HepG2 (cell line): ENCODE measurements around the gene MPO. TPM values are rescaled to one million over a fixed set of nuclear protein-coding genes. Genes with fewer than 3 reads are reported as not detected.

Experiments
- ATAC-seq: fragments of 200-7000 bp; cut with Tn5 transposase; 3 replicates; pipeline ENCODE4 v1.9.1; 2020; ENCODE audit warnings: mild to moderate bottlenecking, moderate library complexity
- BruUV-seq: library from RNA; stranded (reverse); fragments of 400-500 nt; replicated peaks from 2 replicates; lab custom pipeline; 2021; lab: Mats Ljungman, UMichigan
- CTCF ChIA-PET: fragments of 300-600 bp; formaldehyde crosslinking; extraction: SDS; loops from one replicate; lab custom pipeline; 2021; ENCODE audit warnings: low total read pairs, inconsistent platforms, low intra/inter-chr PET ratio; lab: Yijun Ruan, JAX
- POLR2A ChIA-PET: fragments of 350-600 bp; sonication (Branson Sonifier 250); formaldehyde crosslinking; loops from one replicate; lab custom pipeline; 2020; ENCODE audit warnings: antibody characterized with exemption, inconsistent platforms; lab: Yijun Ruan, JAX
- DNase-seq: peaks from one replicate; pipeline ENCODE4 v3.0.0-alpha.2; 2015; ENCODE audit warnings: low spot score
- FAIRE-seq: peaks from 3 replicates; lab custom pipeline; 2011; peaks lifted over from hg19 to GRCh38; lab: Jason Lieb, UNC
- H2AFZ ChIP-seq: one replicate; pipeline ENCODE4 v1.6.1; 2011; ENCODE audit warnings: low read length, inconsistent platforms
- H3K27ac ChIP-seq: fragments of 300-600 bp; 3 replicates; pipeline ENCODE4 v1.8.0; 2011; ENCODE audit warnings: mixed run types, mild to moderate bottlenecking, mixed read lengths, low read length, inconsistent platforms; ENCODE audit not compliant: insufficient read depth; ENCODE audit errors: extremely low read length
- H3K27me3 ChIP-seq, 2 experiments: fragments of 200-600 bp in 1 of 2; 2 replicates in 1 of 2; 3 replicates in 1 of 2; pipeline versions ENCODE4 v1.6.0 to v1.8.0; 2011; ENCODE audit warnings: low read length in 2 of 2, mild to moderate bottlenecking in 2 of 2, moderate library complexity in 2 of 2, inconsistent platforms in 1 of 2; ENCODE audit not compliant: insufficient read depth in 2 of 2, control insufficient read depth in 1 of 2
- H3K36me3 ChIP-seq, 2 experiments: fragments of 200-600 bp in 1 of 2; replicated peaks in 1 of 2; 2 replicates in 1 of 2; 3 replicates in 1 of 2; pipeline versions ENCODE4 v1.5.1 to v1.8.0; 2011; ENCODE audit warnings: low read length in 2 of 2, inconsistent platforms in 1 of 2; ENCODE audit not compliant: insufficient read depth in 2 of 2, control insufficient read depth in 1 of 2
- H3K4me1 ChIP-seq: 2 replicates; pipeline ENCODE4 v1.5.1; 2012; ENCODE audit warnings: low read length, inconsistent platforms; ENCODE audit not compliant: insufficient read depth
- H3K4me2 ChIP-seq: 2 replicates; pipeline ENCODE4 v1.6.0; 2011; ENCODE audit warnings: low read depth, low read length, inconsistent platforms
- H3K4me3 ChIP-seq, 3 experiments: fragments of 200-600 bp in 1 of 3; sonication (generic), shearing (Covaris generic) in 1 of 3; replicated peaks in 1 of 3; 2 replicates each; pipeline ENCODE4 v1.5.1; 2011 to 2016; ENCODE audit warnings: low read length in 3 of 3, inconsistent platforms in 2 of 3, low read depth in 2 of 3, mild to moderate bottlenecking in 2 of 3, control low read depth in 1 of 3, mixed read lengths in 1 of 3; ENCODE audit not compliant: insufficient read depth in 1 of 3
- H3K79me2 ChIP-seq: one replicate; pipeline ENCODE4 v1.6.1; 2011; ENCODE audit warnings: low read length, inconsistent platforms; ENCODE audit not compliant: insufficient read depth
- H3K9ac ChIP-seq: 2 replicates; pipeline ENCODE4 v1.6.0; 2011; ENCODE audit warnings: mild to moderate bottlenecking, low read depth, low read length, inconsistent platforms; ENCODE audit not compliant: insufficient read depth
- H3K9me3 ChIP-seq: 2 replicates; pipeline ENCODE4 v1.5.1; 2012; ENCODE audit warnings: mild to moderate bottlenecking, low read length
- H4K20me1 ChIP-seq: 2 replicates; pipeline ENCODE4 v1.6.0; 2011; ENCODE audit warnings: inconsistent platforms, mild to moderate bottlenecking, low read length, moderate library complexity; ENCODE audit not compliant: insufficient read depth
- CBFB ChIP-seq: sonication (generic); formaldehyde crosslinking; IDR thresholded peaks from 2 replicates; pipeline ENCODE4 v1.4.0; 2020; ENCODE audit warnings: missing genetic modification reagents
- CHCHD3 ChIP-seq: sonication (generic); formaldehyde crosslinking; IDR thresholded peaks from 2 replicates; pipeline ENCODE4 v1.8.0; 2022; ENCODE audit warnings: mild to moderate bottlenecking, missing genetic modification reagents, moderate library complexity
- HOXA5 ChIP-seq: sonication (generic); formaldehyde crosslinking; IDR thresholded peaks from 2 replicates; pipeline ENCODE4 v1.4.0; 2020; ENCODE audit warnings: missing genetic modification reagents
- JARID2 ChIP-seq: sonication (generic); formaldehyde crosslinking; IDR thresholded peaks from 2 replicates; pipeline ENCODE4 v1.8.1; 2023; ENCODE audit warnings: missing genetic modification reagents, inconsistent platforms; ENCODE audit not compliant: insufficient replicate concordance
- JUND ChIP-seq: sonication (generic); formaldehyde crosslinking; IDR thresholded peaks from 2 replicates; pipeline ENCODE4 v1.8.0; 2022; ENCODE audit warnings: mild to moderate bottlenecking, missing genetic modification reagents
- KAT2B ChIP-seq: fragments of 150-350 bp; IDR thresholded peaks from 2 replicates; pipeline ENCODE4 v1.6.1; 2014; ENCODE audit warnings: low read depth, low read length, borderline replicate concordance
- MATR3 ChIP-seq: sonication (generic); formaldehyde crosslinking; IDR thresholded peaks from 2 replicates; pipeline ENCODE4 v1.4.0; 2020; ENCODE audit warnings: missing genetic modification reagents
- NFE2 ChIP-seq: sonication (generic); formaldehyde crosslinking; IDR thresholded peaks from 2 replicates; pipeline ENCODE4 v1.4.0; 2020; ENCODE audit warnings: missing genetic modification reagents
- NFE2L2 ChIP-seq: fragments of 150-350 bp; IDR thresholded peaks from 2 replicates; pipeline ENCODE4 v1.6.1; 2014; ENCODE audit warnings: low read length
- NFYB ChIP-seq: sonication (generic); formaldehyde crosslinking; IDR thresholded peaks from 2 replicates; pipeline ENCODE4 v1.4.0; 2020; ENCODE audit warnings: missing genetic modification reagents
- NFYC ChIP-seq: IDR thresholded peaks from 2 replicates; pipeline ENCODE4 v1.6.1; 2016; ENCODE audit warnings: missing genetic modification reagents, missing compliant biosample characterization
- NPAS2 ChIP-seq: sonication (generic); formaldehyde crosslinking; IDR thresholded peaks from 2 replicates; pipeline ENCODE4 v1.8.0; 2022; ENCODE audit warnings: mild to moderate bottlenecking, missing genetic modification reagents, borderline replicate concordance
- RCOR2 ChIP-seq: IDR thresholded peaks from 2 replicates; pipeline ENCODE4 v1.6.1; 2016; ENCODE audit warnings: missing biosample characterization, missing genetic modification reagents
- SMC3 ChIP-seq: IDR thresholded peaks from 2 replicates; pipeline ENCODE4 v1.6.1; 2011; ENCODE audit warnings: low read length, improper control_type of control experiment
- SOX13 ChIP-seq, 3 experiments: fragments of 450-650 bp in 1 of 3; sonication (generic) in 1 of 3; formaldehyde crosslinking in 1 of 3; IDR thresholded peaks in 2 of 3; conservative IDR thresholded peaks in 1 of 3; 2 replicates each; pipeline versions ENCODE4 v1.5.0 to v1.6.1; 2016 to 2020; ENCODE audit warnings: antibody characterized with exemption in 1 of 3, mild to moderate bottlenecking in 1 of 3, missing compliant biosample characterization in 1 of 3, missing genetic modification reagents in 1 of 3, moderate library complexity in 1 of 3
- TEF ChIP-seq: sonication (generic); formaldehyde crosslinking; IDR thresholded peaks from 2 replicates; pipeline ENCODE4 v1.5.0; 2020; ENCODE audit warnings: missing genetic modification reagents
- TOPORS ChIP-seq: sonication (generic); formaldehyde crosslinking; IDR thresholded peaks from 2 replicates; pipeline ENCODE4 v1.8.0; 2023; ENCODE audit warnings: mild to moderate bottlenecking, missing genetic modification reagents
- U2AF2 ChIP-seq: fragments of 200-400 bp; formaldehyde crosslinking; IDR thresholded peaks from 2 replicates; pipeline ENCODE4 v1.6.1; 2017; ENCODE audit warnings: low read depth, mild to moderate bottlenecking, low read length
- ZFAT ChIP-seq: sonication (generic); formaldehyde crosslinking; conservative IDR thresholded peaks from 2 replicates; pipeline ENCODE4 v1.8.1; 2023; ENCODE audit warnings: missing genetic modification reagents, inconsistent platforms
- ZNF503 ChIP-seq: sonication (generic); formaldehyde crosslinking; IDR thresholded peaks from 2 replicates; pipeline ENCODE4 v1.4.0; 2020; ENCODE audit warnings: missing genetic modification reagents
- ZNF709 ChIP-seq: sonication (generic); formaldehyde crosslinking; IDR thresholded peaks from 2 replicates; pipeline ENCODE4 v1.5.0; 2020; ENCODE audit warnings: mild to moderate bottlenecking, missing genetic modification reagents
- ZSCAN29 ChIP-seq: sonication (generic); formaldehyde crosslinking; conservative IDR thresholded peaks from 2 replicates; pipeline ENCODE4 v1.4.0; 2020; ENCODE audit warnings: mild to moderate bottlenecking, missing genetic modification reagents
- whole genome bisulfite sequencing: methylation state at CpG from one replicate; pipeline ENCODE4 v1.1.6; 2017; ENCODE audit warnings: low lambda C conversion rate; 5-methylcytosine and 5-hydroxymethylcytosine counted together
- in situ Hi-C: cut with HindIII; loops from 2 replicates; pipeline ENCODE4 v1.10.0; 2017; ENCODE audit warnings: low pct_unique_long_range_greater_than_20kb; ENCODE audit not compliant: extremely low pct_ligation_motif_present
- intact Hi-C: fragments of 100-400 bp; cut with micrococcal nuclease; formaldehyde crosslinking; loops from one replicate; pipeline ENCODE4 v1.10.0; 2022; ENCODE audit not compliant: unreplicated experiment
- polyA plus RNA-seq, 8 experiments: library from polyadenylated mRNA; depleted of rRNA in 3 of 8; stranded (reverse) in 7 of 8; unstranded in 1 of 8; fragments of >200 nt; fragmentation: Illumina TruSeq in 4 of 8; extraction: Trizol in 4 of 8; gene quantifications; 2 replicates each; pipeline versions ENCODE4 v1.2.1 to v1.2.3, GENCODE V29; 2011 to 2016; ENCODE audit warnings: low read depth in 4 of 8, missing spikeins in 1 of 8, mixed read lengths in 1 of 8; ENCODE audit not compliant: insufficient read depth in 1 of 8
- total RNA-seq, 5 experiments: library from RNA; depleted of rRNA; stranded (reverse); fragments of >200 nt; fragmentation: Illumina TruSeq; extraction: Trizol; gene quantifications; 2 replicates each; pipeline ENCODE4 v1.2.3, GENCODE V29; 2016; ENCODE audit warnings: low read depth in 1 of 5

MPO gene
- total and polyA plus RNA-seq, 2 of the 13 experiments (the other 11 are each of a cell fraction or from before 2014, with no cell fraction given), result not detected

GRCh38 chr17:58289869-58290268 lies 9.1 kb upstream of the MPO start:
- Histone ChIP-seq H3K9ac (no peak overlapping the region), H3K9me3 (no peaks in the 10 kb centered on the region), H3K27ac (no peak overlapping the region), H3K79me2 (no peaks in the 10 kb centered on the region), H3K27me3 (peaks cover 0 to 22% of the 10 kb centered on the region in 2 experiments; a peak in 3 of 5 replicates), H3K4me3 (no peak overlapping the region), H3K4me2 (no peak overlapping the region), H2AFZ (no peak overlapping the region), H3K4me1 (no peaks in the 10 kb centered on the region), H3K36me3 (no peaks in the 10 kb centered on the region), H4K20me1 (no peaks in the 10 kb centered on the region)
- BruUV-seq, result no TSS peak
- no peak for ATAC-seq
- intact Hi-C loops (no loop called here), in situ Hi-C loops (no loop called here)
- WGBS, result 15% methylated on average over 2 of the region's 2 CpGs
- ChIA-PET CTCF (no interaction called here), POLR2A (no interaction called here)
- no peak for FAIRE-seq
- peak; percentile 20 for DNase-seq
- TF ChIP-seq NPAS2, result no peak
- TF ChIP-seq TOPORS, result no peak
- no peak for TF ChIP-seq JARID2 (CRISPR knock-in tag)
- no peak for TF ChIP-seq KAT2B
- TF ChIP-seq NFYC (CRISPR knock-in tag), result no peak
- TF ChIP-seq MATR3, result no peak
- TF ChIP-seq CHCHD3, result no peak
- TF ChIP-seq ZNF503 (CRISPR knock-in tag), result no peak
- no peak for TF ChIP-seq SOX13 (IDR thresholded peaks at IDR 0.05)
- TF ChIP-seq SOX13 (CRISPR knock-in tag; conservative IDR thresholded peaks at IDR 0.05 in 1 of 2, IDR thresholded peaks at IDR 0.05 in 1 of 2), result no peak
- no peak for TF ChIP-seq TEF (CRISPR knock-in tag)
- TF ChIP-seq NFE2 (CRISPR knock-in tag), result peak; percentile 67; the same call in 1 of the 2 replicates
- TF ChIP-seq ZFAT (CRISPR knock-in tag), result no peak
- no peak for TF ChIP-seq ZSCAN29 (CRISPR knock-in tag)
- no peak for TF ChIP-seq CBFB (CRISPR knock-in tag)
- TF ChIP-seq SMC3, result no peak
- TF ChIP-seq ZNF709 (CRISPR knock-in tag), result no peak
- no peak for TF ChIP-seq U2AF2
- TF ChIP-seq NFE2L2, result peak; percentile 61
- no peak for TF ChIP-seq NFYB (CRISPR knock-in tag)
- TF ChIP-seq JUND (CRISPR knock-in tag), result no peak
- no peak for TF ChIP-seq HOXA5 (CRISPR knock-in tag)
- no peak for TF ChIP-seq RCOR2
